ENCODE data around the gene FBXO30. TPM values are rescaled to one million over a fixed set of nuclear protein-coding genes. Genes with fewer than 3 reads are reported as not detected.
A peak's percentile ranks its signal among the peaks of the same experiment; 100 is the strongest.

Gene FBXO30
- total RNA-seq, 6 experiments from 2014 or later: 2.2 to 3.2 (median 3.0) TPM

DNA sequence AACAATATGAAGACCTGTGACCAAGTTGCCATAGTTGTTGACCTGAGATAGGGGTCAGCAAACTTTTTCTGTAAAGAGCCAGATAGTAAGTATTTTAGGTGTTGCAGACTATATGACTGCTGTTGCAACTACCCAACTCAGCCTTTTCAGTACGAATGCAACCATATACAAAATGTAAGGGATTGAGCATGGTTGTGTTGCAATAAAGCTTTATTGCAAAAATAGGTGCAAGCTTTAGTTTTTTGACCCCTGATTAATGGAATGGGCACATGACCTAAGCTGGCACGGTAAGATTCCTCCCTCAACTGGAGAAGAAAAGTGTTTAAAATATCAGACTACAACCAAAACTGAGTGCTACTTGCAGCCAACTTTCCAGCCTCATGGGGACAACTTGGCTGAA, 62.0 kb downstream of the FBXO30 start:
- no peak for TF ChIP-seq POLR2A (IDR thresholded peaks at IDR 0.05)
- TF ChIP-seq, protein P1, sequence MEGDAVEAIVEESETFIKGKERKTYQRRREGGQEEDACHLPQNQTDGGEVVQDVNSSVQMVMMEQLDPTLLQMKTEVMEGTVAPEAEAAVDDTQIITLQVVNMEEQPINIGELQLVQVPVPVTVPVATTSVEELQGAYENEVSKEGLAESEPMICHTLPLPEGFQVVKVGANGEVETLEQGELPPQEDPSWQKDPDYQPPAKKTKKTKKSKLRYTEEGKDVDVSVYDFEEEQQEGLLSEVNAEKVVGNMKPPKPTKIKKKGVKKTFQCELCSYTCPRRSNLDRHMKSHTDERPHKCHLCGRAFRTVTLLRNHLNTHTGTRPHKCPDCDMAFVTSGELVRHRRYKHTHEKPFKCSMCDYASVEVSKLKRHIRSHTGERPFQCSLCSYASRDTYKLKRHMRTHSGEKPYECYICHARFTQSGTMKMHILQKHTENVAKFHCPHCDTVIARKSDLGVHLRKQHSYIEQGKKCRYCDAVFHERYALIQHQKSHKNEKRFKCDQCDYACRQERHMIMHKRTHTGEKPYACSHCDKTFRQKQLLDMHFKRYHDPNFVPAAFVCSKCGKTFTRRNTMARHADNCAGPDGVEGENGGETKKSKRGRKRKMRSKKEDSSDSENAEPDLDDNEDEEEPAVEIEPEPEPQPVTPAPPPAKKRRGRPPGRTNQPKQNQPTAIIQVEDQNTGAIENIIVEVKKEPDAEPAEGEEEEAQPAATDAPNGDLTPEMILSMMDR (IDR thresholded peaks at IDR 0.05): no peak
- Histone ChIP-seq H3K9me3 (no peaks in the 10 kb centered on the region), H3K27me3 (no peaks in the 10 kb centered on the region), H3K4me1 (peaks cover 0 to 10% (median 0%) of the 10 kb centered on the region in 4 donors), H3K36me3 (no peaks in the 10 kb centered on the region), H3K4me3 (no peak overlapping the region), H3K27ac (no peak overlapping the region)
- ATAC-seq: no peak
- no peak for DNase-seq
- intact Hi-C loops (cut with DNase I): no loop called here
- WGBS (ENCODE audit: insufficient coverage, low coverage, low lambda C conversion rate, missing lambda C conversion rate): 66% methylated on average over 2 of the region's 2 CpGs

DNA sequence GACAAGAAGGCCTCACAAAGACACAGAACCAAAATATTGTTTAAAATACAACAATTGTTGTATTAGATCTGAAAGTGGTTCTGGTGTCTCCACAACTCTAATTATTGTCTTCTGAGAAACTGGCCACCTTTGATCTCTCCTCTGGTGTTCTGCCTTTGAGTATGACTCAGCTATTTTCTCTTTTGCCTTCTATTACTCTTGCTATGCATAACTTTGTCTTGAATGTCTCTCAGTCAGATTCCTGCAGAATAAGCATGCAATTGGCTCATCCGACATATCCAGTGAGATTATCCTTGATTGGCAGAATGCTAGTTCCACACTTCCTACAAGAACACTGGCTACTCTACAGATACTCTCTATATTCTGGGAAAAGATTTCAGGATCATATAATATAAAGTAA, 65.0 kb downstream of the FBXO30 start:
- H3K27ac ChIP-seq: no peak overlapping the region
- no peak overlapping the region for H3K4me3 ChIP-seq
- TF ChIP-seq, protein P1 (IDR thresholded peaks at IDR 0.05): no peak
- TF ChIP-seq POLR2A (IDR thresholded peaks at IDR 0.05): no peak
- intact Hi-C loops (cut with DNase I): no loop called here
- DNase-seq (no peak), ATAC-seq (peak; percentile 45 to 93 (median 68))
- 59% methylated on average over 1 of the region's 1 CpG for WGBS (ENCODE audit: insufficient coverage, low coverage, low lambda C conversion rate, missing lambda C conversion rate)
- H3K9me3 ChIP-seq: no peaks in the 10 kb centered on the region
- no peaks in the 10 kb centered on the region for H3K36me3 ChIP-seq
- peaks cover 0 to 10% (median 0%) of the 10 kb centered on the region in 4 donors for H3K4me1 ChIP-seq
- H3K27me3 ChIP-seq: no peaks in the 10 kb centered on the region

DNA sequence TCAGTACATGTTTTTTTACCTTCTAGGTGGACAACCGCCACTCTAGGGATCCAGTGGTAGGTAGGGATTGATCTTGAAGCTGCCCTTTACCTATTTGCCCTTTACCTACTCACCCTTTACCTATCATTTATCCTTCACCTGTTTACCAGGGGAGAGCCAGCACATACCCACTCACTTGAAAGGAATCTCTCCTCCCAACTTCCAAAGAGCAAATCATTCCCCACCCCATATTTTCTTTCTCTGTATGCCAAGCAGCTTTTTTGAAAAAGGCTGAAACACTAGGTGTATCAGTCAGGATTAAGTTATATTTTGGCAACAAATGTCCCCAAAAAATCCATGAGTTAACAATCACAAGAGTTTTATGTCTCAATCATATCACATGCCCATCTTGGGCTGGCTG, 68.7 kb downstream of the FBXO30 start:
- TF ChIP-seq, protein P1 (IDR thresholded peaks at IDR 0.05): no peak
- no peak for TF ChIP-seq POLR2A (IDR thresholded peaks at IDR 0.05)
- Histone ChIP-seq H3K4me1 (peaks cover 0 to 10% (median 0%) of the 10 kb centered on the region in 4 donors), H3K4me3 (no peak overlapping the region), H3K36me3 (no peaks in the 10 kb centered on the region), H3K27me3 (no peaks in the 10 kb centered on the region), H3K27ac (no peak overlapping the region), H3K9me3 (no peaks in the 10 kb centered on the region)
- 100% methylated on average over 1 of the region's 1 CpG for WGBS (ENCODE audit: insufficient coverage, low coverage, low lambda C conversion rate, missing lambda C conversion rate)
- intact Hi-C loops (cut with DNase I): no loop called here
- no peak for DNase-seq
- no peak for ATAC-seq

DNA sequence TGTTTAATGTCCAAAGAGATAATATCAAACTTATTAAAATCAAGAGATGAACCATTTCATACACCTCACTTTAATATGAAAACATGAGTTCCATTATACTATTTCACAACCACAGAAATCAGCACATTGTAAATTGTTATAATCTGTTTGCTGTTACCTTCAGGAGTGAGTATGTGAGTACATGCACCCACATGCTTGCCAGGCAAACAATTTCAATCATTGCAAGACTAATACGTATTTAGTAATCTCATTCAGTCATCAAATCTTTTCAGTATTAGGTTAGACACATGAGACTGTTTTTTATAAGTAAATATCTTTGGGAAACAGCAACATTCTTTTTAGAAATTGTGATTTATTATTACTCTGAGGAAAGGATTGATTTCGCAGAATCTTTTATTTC, 70.0 kb downstream of the FBXO30 start:
- Histone ChIP-seq H3K4me1 (peaks cover 0 to 6% (median 0%) of the 10 kb centered on the region in 4 donors), H3K4me3 (no peak overlapping the region), H3K27ac (no peak overlapping the region), H3K9me3 (no peaks in the 10 kb centered on the region), H3K36me3 (no peaks in the 10 kb centered on the region), H3K27me3 (no peaks in the 10 kb centered on the region)
- DNase-seq (no peak), ATAC-seq (peak in 1 of 4 donors; percentile 35)
- TF ChIP-seq, protein P1 (IDR thresholded peaks at IDR 0.05): no peak
- TF ChIP-seq POLR2A (IDR thresholded peaks at IDR 0.05): no peak
- 67% methylated on average over 2 of the region's 2 CpGs for WGBS (ENCODE audit: insufficient coverage, low coverage, low lambda C conversion rate, missing lambda C conversion rate)
- intact Hi-C loops (cut with DNase I): no loop called here

Other genes starting within 250 kb of the FBXO30 start
- 1 to 10 TPM; 4.7 to 8.7 (median 6.8) TPM for gene EPM2A, start 79.3 kb downstream of the FBXO30 start, total RNA-seq
- 10 to 100 TPM in 1 of 6 experiments, 1 to 10 TPM in 5; 5.7 to 11.7 (median 8.1) TPM for gene SHPRH, start 149.6 kb upstream of the FBXO30 start, total RNA-seq
- under 1 TPM in 1 of 6 experiments, not detected in 5; 0.07 TPM for gene GRM1, start 214.3 kb upstream of the FBXO30 start, total RNA-seq